Epithelial cell of prostate (primary cell): ENCODE data around the gene COL17A1.

Experiments used
- DNase-seq: peaks from one replicate; pipeline ENCODE4 v3.0.0-alpha.2; 2011; ENCODE audit warnings: low read depth, low spot score
- H3K27ac ChIP-seq: fragments of 450-650 bp; 2 replicates; pipeline ENCODE4 v1.5.1; 2017; ENCODE audit warnings: mild to moderate bottlenecking

The COL17A1 gene

GRCh38 chr10:104035194-104036068 is 50.2 kb downstream of the COL17A1 start:
- H3K27ac ChIP-seq = no peak overlapping the region
- no peak for DNase-seq

- DNase-seq = no peak
- H3K27ac ChIP-seq = no peak overlapping the region
These were observed 51.1 kb downstream of the COL17A1 start for GRCh38 chr10:104034401-104035193.

- DNase-seq = no peak
- no peak overlapping the region for H3K27ac ChIP-seq
These were observed 51.7 kb downstream of the COL17A1 start for GRCh38 chr10:104033966-104034365.

- no peak overlapping the region for H3K27ac ChIP-seq
- no peak for DNase-seq
These were observed 52.2 kb downstream of the COL17A1 start for GRCh38 chr10:104033401-104033930.

GRCh38 chr10:104032144-104032775 is 53.4 kb downstream of the COL17A1 start:
- no peak overlapping the region for H3K27ac ChIP-seq
- DNase-seq = no peak

- H3K27ac ChIP-seq = no peak overlapping the region
- DNase-seq = no peak
These were observed 54.0 kb downstream of the COL17A1 start for GRCh38 chr10:104031631-104032030.

- DNase-seq = no peak
- H3K27ac ChIP-seq = peak overlapping the region; percentile 0
These were observed 56.2 kb downstream of the COL17A1 start for GRCh38 chr10:104029521-104029860.

GRCh38 chr10:104028823-104029520 is 56.7 kb downstream of the COL17A1 start:
- no peak for DNase-seq
- H3K27ac ChIP-seq = peak overlapping the region; percentile 0

GRCh38 chr10:104028146-104028545 is 57.5 kb downstream of the COL17A1 start:
- H3K27ac ChIP-seq = no peak overlapping the region
- no peak for DNase-seq

- H3K27ac ChIP-seq = no peak overlapping the region
These were observed 58.9 kb downstream of the COL17A1 start for GRCh38 chr10:104026762-104027161.

GRCh38 chr10:104025524-104025923 is 60.2 kb downstream of the COL17A1 start:
- DNase-seq = no peak
- H3K27ac ChIP-seq = no peak overlapping the region

More at GRCh38 chr10:104026762-104027161, 58.9 kb downstream of the COL17A1 start:
- no peak for DNase-seq

- H3K27ac ChIP-seq = no peak overlapping the region
- DNase-seq = no peak
These were observed 63.7 kb downstream of the COL17A1 start for GRCh38 chr10:104022026-104022425.

- DNase-seq = no peak
- H3K27ac ChIP-seq = no peak overlapping the region
These were observed 64.4 kb downstream of the COL17A1 start for GRCh38 chr10:104021246-104021645.

- no peak overlapping the region for H3K27ac ChIP-seq
- no peak for DNase-seq
These were observed 65.7 kb downstream of the COL17A1 start for GRCh38 chr10:104020020-104020419.

- H3K27ac ChIP-seq = no peak overlapping the region
- no peak for DNase-seq
These were observed 67.2 kb downstream of the COL17A1 start for GRCh38 chr10:104018471-104018870.

GRCh38 chr10:104016661-104017060 is 69.0 kb downstream of the COL17A1 start:
- no peak for DNase-seq
- no peak overlapping the region for H3K27ac ChIP-seq

GRCh38 chr10:104014176-104014575 is 71.5 kb downstream of the COL17A1 start:
- H3K27ac ChIP-seq = no peak overlapping the region
- DNase-seq = no peak

GRCh38 chr10:104013489-104013888 is 72.2 kb downstream of the COL17A1 start:
- no peak for DNase-seq
- no peak overlapping the region for H3K27ac ChIP-seq

GRCh38 chr10:104011904-104012303 is 73.8 kb downstream of the COL17A1 start:
- no peak for DNase-seq
- no peak overlapping the region for H3K27ac ChIP-seq
